ENCODE results near the gene GZF1. TPM values are rescaled to one million over a fixed set of nuclear protein-coding genes. Genes with fewer than 3 reads are reported as not detected.

GZF1 gene
- total and polyA plus RNA-seq, 4 donors: 5.3 to 17.8 (median 14.6) TPM

DNA sequence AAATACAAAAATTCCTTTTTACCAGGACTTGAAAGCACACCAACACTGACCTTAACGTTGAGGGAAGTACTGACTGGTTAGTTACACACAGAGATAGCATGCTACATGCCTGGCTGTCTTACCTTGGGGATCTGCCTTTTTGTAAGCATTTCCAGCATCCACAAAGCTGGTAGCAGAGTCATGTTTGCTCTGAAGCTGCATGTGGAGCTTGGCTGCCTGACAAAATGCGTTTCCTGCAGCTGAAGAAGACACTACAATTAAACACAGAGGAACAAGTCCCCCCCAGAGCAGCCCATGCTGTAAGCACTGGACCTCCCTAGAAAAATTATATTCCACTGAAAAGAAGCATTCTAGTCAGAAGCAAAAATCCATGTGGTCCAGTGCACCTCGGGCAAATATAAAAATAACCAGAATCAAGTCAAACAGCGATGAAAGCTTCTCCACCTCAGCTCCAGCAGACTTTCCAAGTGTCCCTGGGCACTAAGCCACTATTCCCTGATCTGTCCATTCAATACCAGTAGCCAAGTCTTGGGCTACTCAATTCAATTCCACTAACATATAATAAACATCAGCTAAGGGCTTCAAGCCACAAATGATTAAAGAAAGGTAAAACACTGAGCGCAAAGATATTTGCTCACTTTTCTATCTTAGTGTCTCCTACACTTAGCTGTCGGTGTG, 35.1 kb downstream of the GZF1 start:
- Histone ChIP-seq H3K27ac (ENCODE audit: low read depth in 1 of 2, low read length in 1 of 2) (no peak overlapping the region), H3K9ac (ENCODE audit: insufficient read depth in 1 of 2, low read length in 2 of 2) (no peak overlapping the region), H3K27me3 (ENCODE audit: control insufficient read depth in 3 of 3, insufficient read depth in 3 of 3, low read length in 2 of 3) (no peaks in the 10 kb centered on the region), H3K9me3 (ENCODE audit: control insufficient read depth in 4 of 4, insufficient read depth in 3 of 4, low read length in 3 of 4) (no peaks in the 10 kb centered on the region), H3K4me3 (no peak overlapping the region), H3K36me3 (ENCODE audit: control insufficient read depth in 4 of 4, insufficient read depth in 4 of 4, low read length in 4 of 4) (peaks cover 9 to 25% (median 18%) of the 10 kb centered on the region in 4 donors), H3K4me1 (ENCODE audit: control insufficient read depth in 5 of 5, insufficient read depth in 5 of 5, low read length in 5 of 5) (peaks cover 0 to 7% (median 0%) of the 10 kb centered on the region in 5 donors)
- ATAC-seq (ENCODE audit: insufficient read depth, low FRiP score) (no peak), DNase-seq (no peak)
- TF ChIP-seq, protein P1, sequence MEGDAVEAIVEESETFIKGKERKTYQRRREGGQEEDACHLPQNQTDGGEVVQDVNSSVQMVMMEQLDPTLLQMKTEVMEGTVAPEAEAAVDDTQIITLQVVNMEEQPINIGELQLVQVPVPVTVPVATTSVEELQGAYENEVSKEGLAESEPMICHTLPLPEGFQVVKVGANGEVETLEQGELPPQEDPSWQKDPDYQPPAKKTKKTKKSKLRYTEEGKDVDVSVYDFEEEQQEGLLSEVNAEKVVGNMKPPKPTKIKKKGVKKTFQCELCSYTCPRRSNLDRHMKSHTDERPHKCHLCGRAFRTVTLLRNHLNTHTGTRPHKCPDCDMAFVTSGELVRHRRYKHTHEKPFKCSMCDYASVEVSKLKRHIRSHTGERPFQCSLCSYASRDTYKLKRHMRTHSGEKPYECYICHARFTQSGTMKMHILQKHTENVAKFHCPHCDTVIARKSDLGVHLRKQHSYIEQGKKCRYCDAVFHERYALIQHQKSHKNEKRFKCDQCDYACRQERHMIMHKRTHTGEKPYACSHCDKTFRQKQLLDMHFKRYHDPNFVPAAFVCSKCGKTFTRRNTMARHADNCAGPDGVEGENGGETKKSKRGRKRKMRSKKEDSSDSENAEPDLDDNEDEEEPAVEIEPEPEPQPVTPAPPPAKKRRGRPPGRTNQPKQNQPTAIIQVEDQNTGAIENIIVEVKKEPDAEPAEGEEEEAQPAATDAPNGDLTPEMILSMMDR (IDR thresholded peaks at IDR 0.05; ENCODE audit: control extremely low read depth, extremely low read depth): no peak
- WGBS, 2 donors: 73 to 89% methylated on average over 6 of the region's 6 CpGs

DNA sequence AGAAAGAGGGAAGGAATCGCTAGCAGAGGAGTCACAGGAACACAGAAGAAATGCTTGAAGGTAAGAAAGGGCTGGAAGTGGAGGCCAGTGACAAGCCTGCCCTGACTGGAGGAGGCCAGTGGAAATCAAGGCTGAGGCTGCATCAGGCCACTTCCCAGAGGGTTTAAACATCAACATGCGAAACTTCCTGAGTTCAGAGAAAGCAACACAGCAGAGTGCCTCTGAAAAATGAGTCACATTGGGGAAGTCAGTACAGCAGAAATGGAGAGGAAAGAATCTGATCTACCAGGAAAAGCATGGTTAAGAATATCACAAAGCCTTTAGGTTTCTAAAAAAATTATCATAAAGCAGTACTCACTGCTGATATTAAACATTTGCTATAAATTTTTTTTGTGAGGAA, 36.0 kb downstream of the GZF1 start:
- peaks cover 0 to 7% (median 0%) of the 10 kb centered on the region in 5 donors for H3K4me1 ChIP-seq (ENCODE audit: control insufficient read depth in 5 of 5, insufficient read depth in 5 of 5, low read length in 5 of 5)
- H3K9ac ChIP-seq (ENCODE audit: insufficient read depth in 1 of 2, low read length in 2 of 2): no peak overlapping the region
- no peak for ATAC-seq (ENCODE audit: insufficient read depth, low FRiP score)
- H3K36me3 ChIP-seq (ENCODE audit: control insufficient read depth in 4 of 4, insufficient read depth in 4 of 4, low read length in 4 of 4): peaks cover 9 to 26% (median 18%) of the 10 kb centered on the region in 4 donors
- no peaks in the 10 kb centered on the region for H3K27me3 ChIP-seq (ENCODE audit: control insufficient read depth in 3 of 3, insufficient read depth in 3 of 3, low read length in 2 of 3)
- H3K9me3 ChIP-seq (ENCODE audit: control insufficient read depth in 4 of 4, insufficient read depth in 3 of 4, low read length in 3 of 4): no peaks in the 10 kb centered on the region
- 63 to 66% methylated on average over 2 of the region's 2 CpGs for WGBS, 2 donors
- no peak for DNase-seq
- no peak overlapping the region for H3K27ac ChIP-seq (ENCODE audit: low read depth in 1 of 2, low read length in 1 of 2)
- H3K4me3 ChIP-seq: no peak overlapping the region
- TF ChIP-seq, protein P1 (IDR thresholded peaks at IDR 0.05; ENCODE audit: control extremely low read depth, extremely low read depth): no peak

DNA sequence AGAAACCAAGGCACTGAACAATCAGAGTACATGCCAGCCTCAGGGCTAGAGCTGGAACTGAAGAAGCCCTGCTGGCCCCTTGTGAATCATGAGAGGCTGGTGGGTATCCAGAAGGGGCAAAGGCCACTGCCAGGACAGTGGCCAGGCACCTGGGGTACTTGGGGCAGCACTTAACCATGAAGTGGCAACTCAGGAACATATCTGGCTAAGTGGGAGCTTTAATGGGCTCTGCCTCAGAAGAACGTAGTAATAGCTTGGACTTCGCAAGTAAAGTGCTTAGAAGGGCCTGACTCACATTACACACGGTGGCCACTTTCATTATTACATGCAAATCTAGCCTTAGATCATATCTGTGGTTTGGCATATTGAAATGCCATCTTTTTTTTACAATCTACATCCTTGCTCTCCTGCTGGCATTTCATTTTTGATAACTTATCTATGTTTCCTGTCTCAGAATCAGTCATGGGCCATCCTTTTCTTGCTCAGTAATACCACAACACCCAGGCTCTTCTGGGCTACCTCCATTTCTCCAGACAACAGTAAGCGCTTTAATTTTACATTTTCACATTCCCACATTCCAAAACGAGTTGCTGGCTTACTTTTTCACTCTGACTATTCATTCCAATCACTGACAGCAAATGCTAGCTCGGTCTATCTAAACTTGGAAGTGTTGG, 37.7 kb downstream of the GZF1 start:
- DNase-seq: no peak
- Histone ChIP-seq H3K36me3 (ENCODE audit: control insufficient read depth in 4 of 4, insufficient read depth in 4 of 4, low read length in 4 of 4) (peaks cover 0 to 11% (median 9%) of the 10 kb centered on the region in 4 donors), H3K4me1 (ENCODE audit: control insufficient read depth in 5 of 5, insufficient read depth in 5 of 5, low read length in 5 of 5) (peaks cover 0 to 9% (median 7%) of the 10 kb centered on the region in 5 donors), H3K27ac (ENCODE audit: low read depth in 1 of 2, low read length in 1 of 2) (peak overlapping the region in 1 of 2 donors; percentile 53), H3K9ac (ENCODE audit: insufficient read depth in 1 of 2, low read length in 2 of 2) (no peak overlapping the region), H3K9me3 (ENCODE audit: control insufficient read depth in 4 of 4, insufficient read depth in 3 of 4, low read length in 3 of 4) (no peaks in the 10 kb centered on the region), H3K27me3 (ENCODE audit: control insufficient read depth in 3 of 3, insufficient read depth in 3 of 3, low read length in 2 of 3) (no peaks in the 10 kb centered on the region), H3K4me3 (no peak overlapping the region)
- TF ChIP-seq, protein P1 (IDR thresholded peaks at IDR 0.05; ENCODE audit: control extremely low read depth, extremely low read depth): no peak
- WGBS, 2 donors: 64 to 80% methylated on average over 6 of the region's 6 CpGs
- ATAC-seq (ENCODE audit: insufficient read depth, low FRiP score): peak; percentile 79

Data from lung (tissue), 12 donors.